Muscle layer of duodenum (tissue), 2 donors: Measurements from ENCODE around the gene MPV17L2.

Source experiments
- H3K27ac ChIP-seq: one replicate; pipeline ENCODE4 v1.7.0; 2013; ENCODE audit warnings: mild to moderate bottlenecking, low read length
- H3K27me3 ChIP-seq: one replicate; pipeline ENCODE4 v1.7.0; 2013; ENCODE audit warnings: low read depth, mild to moderate bottlenecking, control low read depth, low read length
- H3K36me3 ChIP-seq, 2 donors: one replicate each; pipeline ENCODE4 v1.7.0; 2013; ENCODE audit warnings: low read length in 2 of 2, control low read depth in 1 of 2, mild to moderate bottlenecking in 1 of 2; ENCODE audit not compliant: insufficient read depth in 2 of 2, control insufficient read depth in 1 of 2
- H3K4me1 ChIP-seq, 2 donors: one replicate each; pipeline ENCODE4 v1.7.0; 2013; ENCODE audit warnings: low read length in 2 of 2, mild to moderate bottlenecking in 2 of 2, control low read depth in 1 of 2, moderate library complexity in 1 of 2; ENCODE audit not compliant: insufficient read depth in 2 of 2, control insufficient read depth in 1 of 2
- H3K4me3 ChIP-seq, 2 donors: one replicate each; pipeline ENCODE4 v1.7.0; 2013; ENCODE audit warnings: low read length in 2 of 2, low read depth in 1 of 2, mild to moderate bottlenecking in 1 of 2
- H3K9me3 ChIP-seq, 2 donors: one replicate each; pipeline ENCODE4 v1.7.0; 2013; ENCODE audit warnings: low read length in 2 of 2, control low read depth in 1 of 2, mild to moderate bottlenecking in 1 of 2; ENCODE audit not compliant: control insufficient read depth in 1 of 2
- donor health status: healthy.

The MPV17L2 gene

GRCh38 chr19:18192673-18193387 is at the start of gene MPV17L2:
TSS of gene MPV17L2 (plus strand) at chr19:18193218. CDS start at chr19:18193282, 64 bp downstream.
- no peaks in the 10 kb centered on the region for H3K9me3 ChIP-seq
- no peaks in the 10 kb centered on the region for H3K27me3 ChIP-seq
- peak within 1 kb of the TSS; percentile 72 to 81 for H3K4me3 ChIP-seq
- H3K4me1 ChIP-seq, result peaks cover 8 to 24% of the 10 kb centered on the region in 2 donors
- H3K27ac ChIP-seq, result peak within 1 kb of the TSS; percentile 93
- peaks cover 0 to 17% of the 10 kb centered on the region in 2 donors for H3K36me3 ChIP-seq

DNA sequence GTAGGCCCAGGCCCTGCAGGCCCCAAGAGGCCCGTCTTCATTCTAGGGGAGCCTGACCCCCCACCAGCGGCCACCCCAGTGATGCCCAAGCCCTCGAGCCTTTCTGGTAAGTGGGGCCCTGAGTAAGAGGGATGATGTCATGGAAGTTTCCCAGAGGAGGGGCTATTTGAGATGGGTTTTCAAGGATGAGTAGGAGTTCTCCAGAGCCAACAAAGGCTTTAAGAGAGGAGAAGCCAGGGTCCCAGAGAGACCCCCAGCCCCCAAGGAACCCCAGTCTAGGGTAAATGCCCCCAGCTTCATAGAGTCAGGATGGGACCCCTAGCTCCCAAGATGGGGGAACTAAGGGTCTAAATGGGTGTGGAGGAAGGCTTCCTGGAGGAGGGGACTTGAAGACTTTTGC is 49.1 kb upstream of the MPV17L2 start:
- H3K4me1 ChIP-seq, result no peaks in the 10 kb centered on the region
- no peak overlapping the region for H3K4me3 ChIP-seq
- no peaks in the 10 kb centered on the region for H3K27me3 ChIP-seq
- H3K27ac ChIP-seq, result no peak overlapping the region
- no peaks in the 10 kb centered on the region for H3K9me3 ChIP-seq
- H3K36me3 ChIP-seq, result peaks cover 24 to 52% of the 10 kb centered on the region in 2 donors

DNA sequence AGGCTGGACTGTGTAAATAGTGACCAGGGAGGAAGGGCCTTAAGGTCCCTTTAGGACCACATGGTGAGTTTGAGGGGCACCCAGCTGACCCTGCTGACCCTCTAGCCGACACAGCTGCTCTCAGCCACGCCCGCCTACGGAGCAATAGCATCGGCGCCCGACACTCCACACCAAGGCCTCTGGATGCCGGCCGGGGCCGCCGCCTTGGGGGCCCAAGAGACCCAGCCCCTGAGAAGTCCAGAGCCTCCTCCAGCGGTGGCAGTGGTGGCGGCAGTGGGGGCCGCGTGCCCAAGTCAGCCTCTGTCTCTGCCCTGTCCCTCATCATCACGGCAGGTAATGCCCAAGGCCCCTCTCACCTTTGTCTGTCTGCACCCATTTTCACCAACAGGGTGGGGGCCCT is 48.7 kb upstream of the MPV17L2 start:
- Histone ChIP-seq H3K27me3 (no peaks in the 10 kb centered on the region), H3K36me3 (peaks cover 24 to 50% of the 10 kb centered on the region in 2 donors), H3K27ac (no peak overlapping the region), H3K4me1 (no peaks in the 10 kb centered on the region), H3K9me3 (no peaks in the 10 kb centered on the region), H3K4me3 (no peak overlapping the region)

- Histone ChIP-seq H3K4me3 (no peak overlapping the region), H3K4me1 (no peaks in the 10 kb centered on the region), H3K27ac (no peak overlapping the region), H3K36me3 (peaks cover 24 to 50% of the 10 kb centered on the region in 2 donors), H3K27me3 (no peaks in the 10 kb centered on the region), H3K9me3 (no peaks in the 10 kb centered on the region)
Observed at GRCh38 chr19:18144906-18145305, 48.1 kb upstream of the MPV17L2 start.

GRCh38 chr19:18145391-18145999 is 47.5 kb upstream of the MPV17L2 start:
- Histone ChIP-seq H3K9me3 (no peaks in the 10 kb centered on the region), H3K27me3 (no peaks in the 10 kb centered on the region), H3K4me1 (no peaks in the 10 kb centered on the region), H3K27ac (no peak overlapping the region), H3K4me3 (no peak overlapping the region), H3K36me3 (peaks cover 24 to 47% of the 10 kb centered on the region in 2 donors)

GRCh38 chr19:18147396-18147795 is 45.6 kb upstream of the MPV17L2 start:
- no peak overlapping the region for H3K4me3 ChIP-seq
- H3K4me1 ChIP-seq, result peaks cover 0 to 4% of the 10 kb centered on the region in 2 donors
- H3K9me3 ChIP-seq, result no peaks in the 10 kb centered on the region
- H3K27me3 ChIP-seq, result no peaks in the 10 kb centered on the region
- no peak overlapping the region for H3K27ac ChIP-seq
- peaks cover 20 to 41% of the 10 kb centered on the region in 2 donors for H3K36me3 ChIP-seq

DNA sequence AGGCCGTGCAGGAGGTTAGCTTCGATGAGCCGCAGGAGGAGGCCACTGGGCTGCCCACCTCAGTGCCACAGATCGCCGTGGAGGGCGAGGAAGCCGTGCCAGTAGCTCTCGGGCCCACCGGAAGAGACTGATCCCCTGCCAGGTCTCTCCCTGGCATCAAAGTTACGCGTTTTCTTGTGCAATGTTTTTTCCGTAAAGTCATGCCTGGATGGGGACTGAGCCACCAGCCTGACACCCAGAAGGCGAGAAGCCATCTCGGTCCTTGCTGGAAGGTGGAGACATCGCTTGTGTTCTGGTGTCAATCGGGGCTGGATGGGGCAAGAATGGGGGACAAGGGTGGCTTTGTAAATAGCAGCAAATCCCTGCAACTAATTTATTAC is 43.4 kb upstream of the MPV17L2 start:
- Histone ChIP-seq H3K9me3 (no peaks in the 10 kb centered on the region), H3K4me3 (no peak overlapping the region), H3K27me3 (no peaks in the 10 kb centered on the region), H3K36me3 (peaks cover 8 to 27% of the 10 kb centered on the region in 2 donors), H3K27ac (no peak overlapping the region), H3K4me1 (peaks cover 7 to 14% of the 10 kb centered on the region in 2 donors)

DNA sequence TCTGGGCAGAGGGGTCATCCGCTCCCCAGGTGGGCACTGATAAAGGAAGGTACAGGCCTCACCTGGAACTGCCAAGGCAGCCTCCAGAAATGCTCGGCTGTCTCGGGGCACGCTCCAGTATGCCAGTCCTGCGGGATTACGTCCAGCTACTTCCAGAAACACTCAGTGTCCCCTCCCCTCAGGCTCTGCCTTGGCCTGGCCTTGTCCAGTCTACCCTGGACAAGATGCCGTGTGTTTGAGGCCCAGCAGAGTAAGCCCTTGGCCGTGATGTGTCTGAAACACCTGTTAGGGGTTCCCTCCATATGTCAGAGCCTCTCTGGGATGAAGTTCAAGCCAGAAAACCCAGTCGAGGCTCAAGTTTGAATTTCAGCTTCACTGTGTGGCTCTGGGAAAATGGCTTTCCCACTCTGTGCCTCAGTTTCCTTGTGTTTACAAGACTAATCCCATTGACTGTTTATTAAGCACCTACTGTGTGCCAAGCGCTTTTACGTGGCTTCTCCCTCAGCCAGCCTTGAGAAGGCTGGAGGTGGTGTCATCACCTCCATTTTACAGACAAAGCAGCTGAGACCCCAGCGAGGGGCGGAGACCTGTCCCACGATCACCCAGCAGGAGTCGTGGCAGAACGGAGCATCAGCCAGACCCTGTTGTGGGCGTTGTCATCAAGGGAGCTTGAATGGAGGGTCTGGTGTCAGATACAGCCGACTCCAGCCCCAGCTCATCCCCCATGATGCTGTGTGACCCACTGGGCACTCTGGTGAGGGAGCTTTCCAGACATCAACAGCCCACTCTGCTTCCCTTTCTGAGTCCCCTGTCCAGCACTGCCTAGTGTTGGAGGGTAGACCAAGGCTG is 42.0 kb upstream of the MPV17L2 start:
- H3K27me3 ChIP-seq, result no peaks in the 10 kb centered on the region
- no peak overlapping the region for H3K4me3 ChIP-seq
- peaks cover 0 to 18% of the 10 kb centered on the region in 2 donors for H3K36me3 ChIP-seq
- no peak overlapping the region for H3K27ac ChIP-seq
- peaks cover 7 to 25% of the 10 kb centered on the region in 2 donors for H3K4me1 ChIP-seq
- H3K9me3 ChIP-seq, result no peaks in the 10 kb centered on the region

GRCh38 chr19:18152442-18152816 is 40.6 kb upstream of the MPV17L2 start:
- peak overlapping the region; percentile 85 to 88 for H3K4me3 ChIP-seq
- peaks cover 0 to 14% of the 10 kb centered on the region in 2 donors for H3K36me3 ChIP-seq
- H3K4me1 ChIP-seq, result peaks cover 18 to 40% of the 10 kb centered on the region in 2 donors
- no peaks in the 10 kb centered on the region for H3K27me3 ChIP-seq
- H3K27ac ChIP-seq, result peak overlapping the region; percentile 96
- H3K9me3 ChIP-seq, result no peaks in the 10 kb centered on the region

DNA sequence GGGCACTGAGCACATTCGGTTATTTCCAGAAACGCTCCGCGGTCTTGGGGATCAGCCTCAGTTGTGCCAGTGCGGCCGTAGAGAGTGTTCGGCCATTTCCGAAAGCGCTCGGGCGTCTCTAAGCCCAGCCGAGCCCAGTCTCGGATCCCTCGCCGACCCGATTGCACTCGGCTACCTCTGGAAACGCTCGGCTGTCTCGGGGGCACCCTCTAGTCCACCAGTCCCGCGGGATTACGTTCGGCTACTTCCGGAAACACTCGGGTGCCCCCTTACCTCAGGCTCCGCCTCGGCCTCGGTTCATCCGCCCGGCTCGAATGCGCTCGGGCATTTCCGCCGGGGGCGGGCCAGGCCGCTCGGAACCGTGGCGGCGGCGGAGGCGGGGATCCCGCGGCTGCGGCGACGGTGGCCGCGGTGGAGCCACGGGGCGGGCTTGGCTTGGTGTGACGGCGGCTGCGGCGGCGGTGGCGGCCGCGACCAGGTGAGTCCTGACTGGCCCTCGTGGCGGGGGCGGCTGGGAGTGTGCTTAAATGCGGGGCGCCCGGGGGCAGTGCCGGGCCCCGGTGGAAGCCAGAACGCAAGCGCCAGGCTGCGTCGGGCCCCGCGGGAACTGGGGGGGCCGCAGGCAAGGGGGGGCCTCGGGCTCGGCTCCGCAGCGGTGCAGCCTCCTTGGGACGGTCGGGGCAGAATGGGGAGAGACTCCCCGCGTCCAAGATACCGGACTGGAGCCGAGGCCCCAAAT is 40.0 kb upstream of the MPV17L2 start, which contains the start of gene PIK3R2:
TSS of gene PIK3R2 (plus strand) at position 347 of the 739 bp plus-strand sequence. CDS start 2,717 bp downstream, outside the sequence.
- H3K4me3 ChIP-seq, result peak within 1 kb of the TSS; percentile 85 to 88
- H3K9me3 ChIP-seq, result no peaks in the 10 kb centered on the region
- peaks cover 19 to 45% of the 10 kb centered on the region in 2 donors for H3K4me1 ChIP-seq
- H3K27ac ChIP-seq, result peak within 1 kb of the TSS; percentile 96
- H3K36me3 ChIP-seq, result peaks cover 0 to 10% of the 10 kb centered on the region in 2 donors
- no peaks in the 10 kb centered on the region for H3K27me3 ChIP-seq
